Measurements from ENCODE around the gene SLCO4C1.

Gene SLCO4C1

GRCh38 chr5:102231693-102232619 is 64.1 kb downstream of the SLCO4C1 start:
- no peak for TF ChIP-seq CTCF (IDR thresholded peaks at IDR 0.05)
- Histone ChIP-seq H3K27me3 (no peaks in the 10 kb centered on the region), H3K27ac (peak overlapping the region; percentile 33), H3K36me3 (peaks cover 60% of the 10 kb centered on the region), H3K4me3 (ENCODE audit: low read depth in 1 of 2, low read length in 1 of 2) (no peak overlapping the region), H3K9me3 (no peaks in the 10 kb centered on the region), H3K4me1 (ENCODE audit: control insufficient read depth in 1 of 2, insufficient read depth in 1 of 2, low read depth in 1 of 2, low read length in 1 of 2) (peaks cover 9 to 12% of the 10 kb centered on the region in 2 experiments)

GRCh38 chr5:102229685-102230084 is 66.4 kb downstream of the SLCO4C1 start:
- Histone ChIP-seq H3K27me3 (no peaks in the 10 kb centered on the region), H3K4me3 (ENCODE audit: low read depth in 1 of 2, low read length in 1 of 2) (no peak overlapping the region), H3K27ac (peak overlapping the region; percentile 52), H3K36me3 (peaks cover 37% of the 10 kb centered on the region), H3K9me3 (no peaks in the 10 kb centered on the region), H3K4me1 (ENCODE audit: control insufficient read depth in 1 of 2, insufficient read depth in 1 of 2, low read depth in 1 of 2, low read length in 1 of 2) (peaks cover 9 to 12% of the 10 kb centered on the region in 2 experiments)
- TF ChIP-seq CTCF (IDR thresholded peaks at IDR 0.05) = no peak

DNA sequence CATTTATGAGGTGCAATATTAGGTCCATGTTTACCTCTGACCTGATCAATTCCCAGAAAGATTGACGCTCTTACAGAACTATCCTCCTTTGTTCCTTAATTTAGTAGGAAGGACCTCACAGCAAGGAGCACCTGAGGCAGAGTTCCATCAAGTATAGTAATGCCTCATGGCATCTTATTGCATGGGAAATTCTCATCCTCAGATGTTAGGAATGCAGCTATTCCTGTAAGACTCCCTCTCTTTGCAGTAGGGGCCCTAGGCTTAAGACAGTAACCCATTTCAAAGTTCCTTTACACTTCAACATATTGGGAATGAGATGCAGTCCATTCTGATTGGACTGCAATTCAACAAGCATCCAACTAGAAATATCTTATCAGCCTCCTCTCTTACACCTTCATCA is 69.8 kb downstream of the SLCO4C1 start:
- no peak for TF ChIP-seq CTCF (IDR thresholded peaks at IDR 0.05)
- H3K36me3 ChIP-seq = peaks cover 4% of the 10 kb centered on the region
- no peak overlapping the region for H3K4me3 ChIP-seq (ENCODE audit: low read depth in 1 of 2, low read length in 1 of 2)
- peaks cover 9 to 12% of the 10 kb centered on the region in 2 experiments for H3K4me1 ChIP-seq (ENCODE audit: control insufficient read depth in 1 of 2, insufficient read depth in 1 of 2, low read depth in 1 of 2, low read length in 1 of 2)
- H3K27ac ChIP-seq = no peak overlapping the region
- H3K27me3 ChIP-seq = no peaks in the 10 kb centered on the region
- no peaks in the 10 kb centered on the region for H3K9me3 ChIP-seq

GRCh38 chr5:102223542-102224477 is 72.3 kb downstream of the SLCO4C1 start:
- H3K27ac ChIP-seq = no peak overlapping the region
- H3K9me3 ChIP-seq = no peaks in the 10 kb centered on the region
- TF ChIP-seq CTCF (IDR thresholded peaks at IDR 0.05) = peak; percentile 64
- H3K4me3 ChIP-seq (ENCODE audit: low read depth in 1 of 2, low read length in 1 of 2) = no peak overlapping the region
- H3K4me1 ChIP-seq (ENCODE audit: control insufficient read depth in 1 of 2, insufficient read depth in 1 of 2, low read depth in 1 of 2, low read length in 1 of 2) = no peaks in the 10 kb centered on the region
- no peaks in the 10 kb centered on the region for H3K36me3 ChIP-seq
- H3K27me3 ChIP-seq = no peaks in the 10 kb centered on the region

- Histone ChIP-seq H3K36me3 (no peaks in the 10 kb centered on the region), H3K27me3 (no peaks in the 10 kb centered on the region), H3K27ac (no peak overlapping the region), H3K9me3 (no peaks in the 10 kb centered on the region), H3K4me3 (ENCODE audit: low read depth in 1 of 2, low read length in 1 of 2) (no peak overlapping the region), H3K4me1 (ENCODE audit: control insufficient read depth in 1 of 2, insufficient read depth in 1 of 2, low read depth in 1 of 2, low read length in 1 of 2) (no peaks in the 10 kb centered on the region)
- no peak for TF ChIP-seq CTCF (IDR thresholded peaks at IDR 0.05)
Observed at GRCh38 chr5:102222772-102223171, 73.3 kb downstream of the SLCO4C1 start.

Measured in neutrophil (primary cell).